HepG2 (cell line): ENCODE data around the gene KLF6.

ENCODE experiments used
- CTCF ChIP-seq: sonication (generic); formaldehyde crosslinking; IDR thresholded peaks from 2 replicates; pipeline ENCODE4 v1.5.0; 2020; ENCODE audit warnings: mild to moderate bottlenecking, missing genetic modification reagents, moderate library complexity
- HDAC2 ChIP-seq: sonication (generic); formaldehyde crosslinking; IDR thresholded peaks from 2 replicates; pipeline ENCODE4 v1.4.0; 2020; ENCODE audit warnings: missing genetic modification reagents

DNA sequence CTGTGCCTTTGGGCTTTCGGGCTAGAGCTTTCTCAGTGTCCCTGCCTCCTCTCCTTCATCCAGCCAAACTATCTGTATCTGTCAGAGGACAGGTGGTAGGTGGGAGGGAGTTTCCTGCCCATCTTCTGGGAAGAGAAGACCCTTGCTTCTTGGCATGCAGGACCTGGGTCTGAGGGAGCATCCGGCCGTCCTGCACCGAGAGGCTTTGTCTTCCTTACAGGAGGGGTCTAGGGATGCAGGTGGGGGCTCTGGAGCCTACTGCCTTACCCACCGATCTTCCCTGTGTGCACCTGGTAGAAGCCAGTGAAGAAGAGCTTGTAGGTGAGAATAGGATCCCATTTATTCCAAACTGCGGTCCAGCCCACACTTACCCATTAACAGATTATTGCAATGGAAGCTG, 5.8 kb upstream of the KLF6 start:
- TF ChIP-seq HDAC2 (CRISPR knock-in tag) (no peak), CTCF (no peak)
